Measurements from ENCODE around the gene RTCA.
"Not testable (repeated sequence)": the region's sequence is repeated elsewhere in the genome, so short reads cannot be mapped to it uniquely, and the experiment has no call there.

RTCA gene

GRCh38 chr1:100264081-100264480 lies 1.9 kb upstream of the RTCA start:
- DNase-seq = not testable (repeated sequence)

- DNase-seq = no peak
These were observed 470 bp upstream of the RTCA start for GRCh38 chr1:100265562-100265930.

GRCh38 chr1:100266741-100267140 lies 725 bp downstream of the RTCA start:
- no peak for DNase-seq

- no peak for DNase-seq
These were observed 1.3 kb downstream of the RTCA start for GRCh38 chr1:100267284-100267683.

GRCh38 chr1:100268202-100268601 lies 2.2 kb downstream of the RTCA start:
- DNase-seq = no peak

GRCh38 chr1:100277866-100278265 lies 11.8 kb downstream of the RTCA start:
- no peak for DNase-seq

- no peak for DNase-seq
These were observed 13.4 kb downstream of the RTCA start for GRCh38 chr1:100279358-100279923.

- no peak for DNase-seq
These were observed 14.1 kb downstream of the RTCA start for GRCh38 chr1:100279954-100280682.

- DNase-seq = no peak
These were observed 18.6 kb downstream of the RTCA start for GRCh38 chr1:100284591-100284990.

- no peak for DNase-seq
These were observed 21.1 kb downstream of the RTCA start for GRCh38 chr1:100287162-100287561.

GRCh38 chr1:100290291-100290690 lies 24.3 kb downstream of the RTCA start:
- DNase-seq = no peak

- no peak for DNase-seq
These were observed 26.7 kb downstream of the RTCA start for GRCh38 chr1:100292711-100293110.

GRCh38 chr1:100296140-100296539 lies 30.1 kb downstream of the RTCA start:
- no peak for DNase-seq

GRCh38 chr1:100296997-100297396 lies 31.0 kb downstream of the RTCA start:
- DNase-seq = not testable (repeated sequence)

- DNase-seq = no peak
These were observed 32.5 kb downstream of the RTCA start for GRCh38 chr1:100298512-100298911.

- DNase-seq = no peak
These were observed 33.7 kb downstream of the RTCA start for GRCh38 chr1:100299521-100300222.

GRCh38 chr1:100300691-100301090 lies 34.7 kb downstream of the RTCA start:
- no peak for DNase-seq

- no peak for DNase-seq
These were observed 36.7 kb downstream of the RTCA start for GRCh38 chr1:100302739-100303138.

- no peak for DNase-seq
These were observed 38.2 kb downstream of the RTCA start for GRCh38 chr1:100304227-100304626.

- no peak for DNase-seq
These were observed 38.9 kb downstream of the RTCA start for GRCh38 chr1:100304921-100305320.

GRCh38 chr1:100305954-100306353 lies 39.9 kb downstream of the RTCA start:
- no peak for DNase-seq

GRCh38 chr1:100306735-100307313 lies 40.8 kb downstream of the RTCA start:
- no peak for DNase-seq

- DNase-seq = no peak
These were observed 42.8 kb downstream of the RTCA start for GRCh38 chr1:100308777-100309176.

- no peak for DNase-seq
These were observed 43.8 kb downstream of the RTCA start for GRCh38 chr1:100309863-100310262.
